Measurements from ENCODE around the gene PRKAG1. TPM values are rescaled to one million over a fixed set of nuclear protein-coding genes. Genes with fewer than 3 reads are reported as not detected.

The PRKAG1 gene
- total RNA-seq (ENCODE audit: low replicate concordance) = 73.9 and 74.9 TPM in 2 replicates

DNA sequence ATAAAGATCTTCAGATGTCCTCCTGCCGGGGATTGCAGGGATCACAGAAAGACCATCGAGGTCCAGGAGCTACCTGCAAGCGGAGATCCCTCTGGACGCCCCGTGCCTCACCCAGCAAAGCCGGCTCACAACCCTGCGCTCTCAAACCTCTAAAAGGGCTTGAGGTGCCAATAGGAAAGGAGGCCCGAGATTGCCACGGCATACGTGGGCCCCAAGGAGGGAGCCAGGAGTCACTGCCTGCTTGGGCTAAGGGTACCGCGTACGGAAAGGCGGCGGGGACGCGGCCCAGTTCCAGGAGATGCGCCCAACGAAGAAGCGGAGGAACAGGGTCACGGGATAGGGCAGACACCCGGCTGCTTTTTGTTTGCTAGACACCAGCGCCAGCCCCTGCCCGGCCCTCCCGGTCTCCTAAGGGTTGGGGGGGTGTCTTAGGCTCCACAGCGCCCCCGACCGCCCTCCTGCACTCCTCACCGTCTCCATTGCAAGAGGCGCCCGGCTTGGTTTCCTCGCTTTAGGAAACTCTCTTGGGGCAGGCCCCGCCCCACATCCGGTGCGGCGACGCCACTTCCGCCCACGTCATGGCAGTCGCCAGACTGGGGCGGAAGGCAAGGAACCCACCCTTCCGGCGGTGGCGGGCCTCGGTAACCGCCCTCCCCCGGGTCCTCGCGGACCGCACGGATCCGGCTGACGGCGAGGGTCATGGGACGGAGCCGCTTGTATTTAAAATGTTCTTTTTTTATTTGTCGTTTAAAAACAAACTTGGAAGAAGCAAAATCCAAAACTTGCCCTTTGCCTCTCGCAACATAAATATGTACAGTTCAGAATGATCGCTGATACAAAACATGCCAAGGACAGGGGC is at the start of gene PRKAG1:
Gene PRKAG1, minus strand, starts transcription at position 516 of the 859 bp plus-strand sequence. Its CDS starts 36 bp downstream, at position 480.

DNA sequence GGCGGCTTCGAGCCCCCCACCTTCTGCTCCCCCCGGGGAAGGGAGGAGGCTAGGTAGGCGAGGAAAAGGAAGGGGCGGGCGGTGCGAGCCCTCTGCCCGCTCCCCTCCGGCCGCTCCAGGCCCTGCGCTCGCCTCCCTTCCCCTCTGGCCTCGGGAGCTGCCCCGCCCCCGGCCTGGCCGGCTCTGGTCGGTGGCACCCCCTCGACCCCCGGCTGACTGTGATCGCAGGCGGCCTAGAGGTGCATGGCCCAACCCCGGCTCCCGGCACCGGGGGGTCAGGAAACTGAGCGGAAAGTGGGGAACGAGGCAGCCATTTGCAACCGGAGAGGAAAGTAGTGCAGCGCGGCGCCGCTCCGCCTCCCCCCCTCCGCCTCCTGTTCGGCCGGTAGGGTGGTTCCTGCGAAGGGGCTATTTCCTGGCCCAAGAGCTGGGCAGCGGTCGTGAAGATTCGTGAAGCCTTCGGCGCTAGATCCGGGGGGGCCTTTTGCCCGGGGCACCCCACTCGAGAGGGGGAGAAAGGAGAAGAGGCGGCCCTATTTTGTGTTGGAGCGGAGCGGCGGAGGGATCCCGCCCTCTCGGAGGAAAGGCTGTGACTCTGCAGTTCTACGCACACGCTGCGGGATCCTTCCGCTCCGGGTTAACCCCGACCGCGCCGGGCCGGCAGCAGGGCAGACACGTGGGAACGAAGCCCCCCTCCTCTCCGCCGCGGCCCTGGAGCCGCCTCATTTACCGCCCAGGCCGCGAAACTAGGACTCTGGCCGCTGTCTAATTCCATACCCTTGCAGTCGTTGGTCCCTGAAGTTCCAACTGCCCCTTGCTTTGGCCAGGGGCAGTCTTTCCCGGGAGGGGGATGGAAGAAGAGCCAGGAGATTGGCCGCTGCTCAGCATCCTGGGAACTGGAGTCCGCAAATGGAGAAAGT is 41.9 kb upstream of the PRKAG1 start, which contains the start of gene KMT2D:
Gene KMT2D, minus strand, starts transcription at position 558 of the 920 bp plus-strand sequence. CDS start 5,470 bp downstream, outside the sequence.

DNA sequence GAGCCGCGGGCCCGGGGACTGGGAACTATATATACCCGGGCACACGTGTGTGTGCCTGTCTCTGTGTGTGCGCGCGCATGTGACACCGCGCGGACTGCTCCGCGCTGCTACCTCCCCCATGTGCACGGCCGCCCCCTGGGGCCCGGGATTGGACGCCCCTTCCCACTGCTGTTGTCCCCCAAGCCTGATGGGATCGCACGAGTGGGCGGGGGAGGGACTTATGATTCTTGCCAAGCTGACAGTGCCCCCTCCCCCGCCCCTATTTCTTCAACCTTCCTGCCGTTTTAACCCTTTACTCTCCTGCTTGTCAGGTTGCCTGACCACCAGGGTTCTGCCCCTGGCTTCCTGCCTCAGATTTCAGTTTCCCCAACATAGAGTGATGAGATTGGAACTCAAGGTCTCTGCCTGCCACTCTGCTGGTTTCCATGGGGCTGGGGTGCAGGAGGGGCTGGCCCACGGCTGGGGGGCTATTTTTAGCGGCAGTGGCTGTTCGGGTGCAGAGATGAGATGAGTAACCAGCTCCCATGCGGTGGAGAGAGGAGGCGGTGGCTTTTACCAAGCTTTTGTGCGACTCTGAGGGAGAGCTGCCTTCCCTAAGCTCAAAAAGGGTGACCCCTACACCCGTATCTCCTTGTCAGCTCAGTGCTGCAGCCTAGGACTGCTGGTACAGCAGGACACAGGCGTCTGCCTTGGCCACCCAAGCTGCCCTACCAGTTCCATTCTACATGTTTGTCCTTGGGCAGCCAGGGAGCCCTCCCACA is 19.0 kb downstream of the PRKAG1 start, which contains the start of gene DDN:
Gene DDN, minus strand, starts transcription at position 5 of the 761 bp plus-strand sequence. CDS start 88 bp downstream, outside the sequence.

DNA sequence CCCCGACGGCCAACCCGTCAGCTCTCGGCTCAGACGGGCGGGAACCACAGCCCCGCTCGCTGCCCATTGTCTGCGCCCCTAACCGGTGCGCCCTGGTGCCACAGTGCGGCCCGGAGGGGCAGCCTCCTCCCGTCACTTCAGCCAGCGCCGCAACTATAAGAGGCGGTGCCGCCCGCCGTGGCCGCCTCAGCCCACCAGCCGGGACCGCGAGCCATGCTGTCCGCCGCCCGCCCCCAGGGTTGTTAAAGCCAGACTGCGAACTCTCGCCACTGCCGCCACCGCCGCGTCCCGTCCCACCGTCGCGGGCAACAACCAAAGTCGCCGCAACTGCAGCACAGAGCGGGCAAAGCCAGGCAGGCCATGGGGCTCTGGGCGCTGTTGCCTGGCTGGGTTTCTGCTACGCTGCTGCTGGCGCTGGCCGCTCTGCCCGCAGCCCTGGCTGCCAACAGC is 40.3 kb downstream of the PRKAG1 start, which contains the start of gene WNT1:
Gene WNT1, plus strand, starts transcription at position 32 of the 450 bp plus-strand sequence. Its CDS starts 329 bp downstream, at position 361.

DNA sequence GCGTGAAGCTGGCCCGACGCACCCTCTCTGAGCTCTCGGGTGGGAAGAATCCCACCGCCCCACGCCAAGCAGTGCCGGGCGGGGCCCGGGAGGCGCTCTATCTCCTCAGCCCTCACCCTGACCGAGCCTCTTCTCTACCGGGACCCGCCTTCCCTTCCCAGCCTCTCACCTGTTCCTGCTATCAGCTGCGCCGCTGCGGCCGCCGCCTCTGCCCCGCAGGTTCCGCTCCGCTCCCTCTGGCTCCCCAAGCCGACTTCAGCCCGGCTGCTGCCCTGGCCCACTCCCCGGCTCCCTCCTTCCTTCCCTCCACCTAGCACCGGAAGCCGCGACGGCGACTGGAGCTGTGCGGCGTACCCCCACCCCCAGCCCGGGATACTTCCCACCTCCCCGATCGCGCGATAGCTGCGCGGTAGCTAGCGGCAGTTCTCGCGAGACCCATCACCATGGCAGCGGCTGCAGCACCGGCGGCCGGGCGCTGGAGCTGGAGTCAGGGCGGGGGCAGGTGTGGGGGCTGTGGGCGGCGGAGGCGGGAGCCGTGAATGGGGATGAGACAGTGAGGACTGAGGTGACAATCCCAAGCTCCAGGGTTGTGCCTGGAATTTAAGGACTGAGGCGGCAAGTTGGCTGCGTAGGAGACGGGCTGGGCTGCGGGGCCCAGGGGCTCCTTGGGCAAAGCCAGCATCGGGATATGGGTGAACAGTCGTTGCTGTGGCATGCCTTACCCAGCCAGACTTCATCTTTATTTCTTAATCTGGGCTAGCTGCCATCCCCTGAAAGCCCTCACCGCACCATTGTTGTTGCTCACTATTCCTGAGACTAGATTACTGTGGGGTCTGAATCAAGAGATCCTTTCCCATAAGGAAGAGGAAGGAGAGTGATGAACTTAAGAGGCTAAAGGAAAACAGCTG is 61.2 kb downstream of the PRKAG1 start, which contains the start of gene ARF3:
Gene ARF3, minus strand, starts transcription at position 347 of the 908 bp plus-strand sequence. CDS start 16,392 bp downstream, outside the sequence.

Other genes with a start within 250 kb of the PRKAG1 start
- 52.6 and 56.6 TPM in 2 replicates for gene ADCY6, start 229.7 kb downstream of the PRKAG1 start, total RNA-seq (ENCODE audit: low replicate concordance)
- 6.0 and 10.9 TPM in 2 replicates for gene CACNB3, start 200.3 kb downstream of the PRKAG1 start, total RNA-seq (ENCODE audit: low replicate concordance)
- 70.7 and 156 TPM in 2 replicates for gene DDX23, start 166.6 kb downstream of the PRKAG1 start, total RNA-seq (ENCODE audit: low replicate concordance)
- 5.6 TPM in 1 of 2 replicates, not detected in the other for gene RND1, start 152.9 kb downstream of the PRKAG1 start, total RNA-seq (ENCODE audit: low replicate concordance)
- 12.8 and 28.0 TPM in 2 replicates for gene FKBP11, start 93.3 kb downstream of the PRKAG1 start, total RNA-seq (ENCODE audit: low replicate concordance)
- gene ARF3, start 61.3 kb downstream of the PRKAG1 start, total RNA-seq (ENCODE audit: low replicate concordance) = 35.8 and 47.6 TPM in 2 replicates
- gene WNT10B, start 47.0 kb downstream of the PRKAG1 start, total RNA-seq (ENCODE audit: low replicate concordance) = 0.08 TPM in 1 of 2 replicates, not detected in the other
- gene WNT1, start 40.5 kb downstream of the PRKAG1 start, total RNA-seq (ENCODE audit: low replicate concordance) = not detected in 2 replicates
- gene DDN, start 19.4 kb downstream of the PRKAG1 start, total RNA-seq (ENCODE audit: low replicate concordance) = 0.08 TPM in 1 of 2 replicates, not detected in the other
- gene KMT2D, start 42.0 kb upstream of the PRKAG1 start, total RNA-seq (ENCODE audit: low replicate concordance) = 17.6 and 19.0 TPM in 2 replicates
- gene RHEBL1, start 51.2 kb upstream of the PRKAG1 start, total RNA-seq (ENCODE audit: low replicate concordance) = 0.59 and 0.60 TPM in 2 replicates
- 0.08 TPM in 1 of 2 replicates, not detected in the other for gene DHH, start 76.0 kb upstream of the PRKAG1 start, total RNA-seq (ENCODE audit: low replicate concordance)
- 47.4 and 52.5 TPM in 2 replicates for gene LMBR1L, start 92.1 kb upstream of the PRKAG1 start, total RNA-seq (ENCODE audit: low replicate concordance)
- gene TUBA1B, start 112.6 kb upstream of the PRKAG1 start, total RNA-seq (ENCODE audit: low replicate concordance) = 873 and 1,458 TPM in 2 replicates
- gene TUBA1A, start 170.3 kb upstream of the PRKAG1 start, total RNA-seq (ENCODE audit: low replicate concordance) = 464 and 1,003 TPM in 2 replicates
- 104 and 205 TPM in 2 replicates for gene TUBA1C, start 246.3 kb upstream of the PRKAG1 start, total RNA-seq (ENCODE audit: low replicate concordance)